ENCODE data around the gene TMEM219.

Gene TMEM219

DNA sequence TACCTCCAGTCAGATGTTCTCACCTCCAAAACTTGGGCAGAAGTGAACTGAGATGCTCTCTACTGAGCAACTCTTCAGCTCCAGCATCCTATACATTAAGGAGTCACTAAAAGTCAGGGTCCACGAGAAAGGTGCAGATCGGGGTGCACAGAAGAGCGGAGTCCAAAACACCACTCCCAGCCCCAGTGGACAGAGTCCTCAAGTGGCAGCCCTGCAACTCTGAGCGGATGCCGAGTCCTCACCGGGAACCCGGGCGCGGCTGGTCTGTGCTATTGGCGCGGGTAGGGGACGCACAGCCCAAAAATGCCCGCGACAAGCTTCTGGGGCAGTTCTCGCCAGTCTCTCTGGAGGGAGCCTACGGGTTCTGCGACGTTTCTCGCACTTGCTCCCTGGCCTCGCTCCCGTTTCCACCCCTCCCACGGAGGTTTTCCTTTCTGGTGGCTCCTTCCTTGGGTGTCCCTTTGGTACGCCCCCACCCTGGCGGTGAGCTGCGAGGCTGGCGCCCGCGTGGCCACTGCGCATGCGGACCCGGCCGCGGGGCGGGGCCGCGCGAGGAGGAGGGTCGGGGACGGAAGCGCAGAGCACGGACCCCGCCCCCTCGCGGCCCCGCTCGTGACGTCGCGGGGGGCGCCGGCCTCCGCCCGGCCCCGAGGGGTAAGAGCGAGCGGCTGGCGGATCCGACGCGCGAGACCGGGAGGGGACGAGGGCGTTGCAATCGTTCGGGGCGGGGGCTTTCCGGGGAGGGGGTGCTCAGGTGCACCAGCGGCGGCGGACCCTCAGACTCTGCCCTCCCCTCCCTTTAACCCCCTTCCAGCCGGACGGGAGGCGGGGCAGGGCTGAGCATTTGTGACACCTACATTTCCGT lies at the start of gene TMEM219:
Gene TMEM219 (plus strand): TSS at position 601 of the 865 bp plus-strand sequence. CDS start 1,065 bp downstream, outside the sequence.
- Histone ChIP-seq H3K4me3 (ENCODE audit: low read length in 2 of 2) (peak within 1 kb of the TSS; percentile 81 to 91), H3K36me3 (ENCODE audit: control insufficient read depth in 2 of 2, insufficient read depth in 2 of 2, low read length in 2 of 2) (no peaks in the 10 kb centered on the region), H3K9me3 (ENCODE audit: control insufficient read depth in 2 of 2, low read length in 2 of 2) (no peaks in the 10 kb centered on the region), H3K4me1 (ENCODE audit: control insufficient read depth, insufficient read depth, low read length) (peaks cover 16% of the 10 kb centered on the region), H3K9ac (ENCODE audit: low read length in 2 of 2) (peak within 1 kb of the TSS; percentile 84 to 93), H3K27me3 (ENCODE audit: control insufficient read depth in 1 of 2, insufficient read depth in 2 of 2, low read length in 2 of 2) (no peaks in the 10 kb centered on the region), H3K27ac (ENCODE audit: low read length) (peak within 1 kb of the TSS; percentile 88)

DNA sequence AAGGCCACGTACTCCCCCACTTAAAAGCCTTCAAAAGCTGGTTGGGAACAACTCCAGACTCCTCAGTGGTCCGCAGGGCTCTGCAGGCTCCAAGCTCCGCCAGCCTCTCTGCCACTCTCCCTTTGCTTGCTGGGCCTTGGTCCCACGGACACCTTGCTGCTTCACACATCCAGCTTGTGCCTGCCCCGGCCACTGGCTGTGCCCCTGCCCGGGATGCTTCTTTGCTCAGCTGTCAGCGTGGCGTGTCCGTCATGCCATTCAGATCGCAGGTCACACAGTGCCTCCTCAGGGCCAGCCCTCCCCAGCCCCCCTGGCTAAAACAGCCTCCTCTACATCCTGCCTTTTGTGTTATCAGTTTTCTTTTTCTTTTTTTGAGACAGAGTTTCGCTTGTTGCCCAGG lies 49.8 kb upstream of the TMEM219 start:
- H3K36me3 ChIP-seq (ENCODE audit: control insufficient read depth in 2 of 2, insufficient read depth in 2 of 2, low read length in 2 of 2): peaks cover 0 to 3% of the 10 kb centered on the region in 2 donors
- no peaks in the 10 kb centered on the region for H3K4me1 ChIP-seq (ENCODE audit: control insufficient read depth, insufficient read depth, low read length)
- H3K9ac ChIP-seq (ENCODE audit: low read length in 2 of 2): no peak overlapping the region
- H3K9me3 ChIP-seq (ENCODE audit: control insufficient read depth in 2 of 2, low read length in 2 of 2): no peaks in the 10 kb centered on the region
- no peak overlapping the region for H3K27ac ChIP-seq (ENCODE audit: low read length)
- H3K4me3 ChIP-seq (ENCODE audit: low read length in 2 of 2): no peak overlapping the region
- no peaks in the 10 kb centered on the region for H3K27me3 ChIP-seq (ENCODE audit: control insufficient read depth in 1 of 2, insufficient read depth in 2 of 2, low read length in 2 of 2)

DNA sequence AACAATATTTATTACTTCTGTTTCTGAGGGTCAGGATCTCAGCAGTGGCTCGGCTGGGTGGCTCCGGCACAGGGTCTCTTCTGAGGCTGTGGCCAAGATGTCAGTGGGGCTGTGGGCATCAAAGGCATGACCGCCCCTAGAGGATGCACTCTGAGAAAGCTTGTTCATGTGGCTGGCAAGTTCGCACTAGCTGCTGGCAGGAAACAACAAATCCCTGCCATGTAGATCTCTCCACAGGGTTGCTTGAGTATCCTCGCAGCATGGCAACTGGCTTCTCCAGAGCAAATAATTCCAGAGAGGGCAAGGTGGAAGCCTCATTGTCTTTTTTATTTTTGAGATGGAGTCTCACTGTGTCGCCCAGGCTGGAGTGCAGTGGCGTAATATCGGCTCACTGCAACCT lies 48.4 kb upstream of the TMEM219 start:
- H3K4me1 ChIP-seq (ENCODE audit: control insufficient read depth, insufficient read depth, low read length): no peaks in the 10 kb centered on the region
- no peaks in the 10 kb centered on the region for H3K9me3 ChIP-seq (ENCODE audit: control insufficient read depth in 2 of 2, low read length in 2 of 2)
- no peak overlapping the region for H3K4me3 ChIP-seq (ENCODE audit: low read length in 2 of 2)
- H3K27me3 ChIP-seq (ENCODE audit: control insufficient read depth in 1 of 2, insufficient read depth in 2 of 2, low read length in 2 of 2): no peaks in the 10 kb centered on the region
- peaks cover 0 to 3% of the 10 kb centered on the region in 2 donors for H3K36me3 ChIP-seq (ENCODE audit: control insufficient read depth in 2 of 2, insufficient read depth in 2 of 2, low read length in 2 of 2)
- H3K9ac ChIP-seq (ENCODE audit: low read length in 2 of 2): no peak overlapping the region
- H3K27ac ChIP-seq (ENCODE audit: low read length): no peak overlapping the region

- H3K4me1 ChIP-seq (ENCODE audit: control insufficient read depth, insufficient read depth, low read length): no peaks in the 10 kb centered on the region
These were observed 46.2 kb upstream of the TMEM219 start for GRCh38 chr16:29915590-29916247.

GRCh38 chr16:29916979-29917378 lies 44.9 kb upstream of the TMEM219 start:
- Histone ChIP-seq H3K9ac (ENCODE audit: low read length in 2 of 2) (no peak overlapping the region), H3K36me3 (ENCODE audit: control insufficient read depth in 2 of 2, insufficient read depth in 2 of 2, low read length in 2 of 2) (peaks cover 6 to 13% of the 10 kb centered on the region in 2 donors), H3K27me3 (ENCODE audit: control insufficient read depth in 1 of 2, insufficient read depth in 2 of 2, low read length in 2 of 2) (no peaks in the 10 kb centered on the region), H3K4me3 (ENCODE audit: low read length in 2 of 2) (no peak overlapping the region), H3K4me1 (ENCODE audit: control insufficient read depth, insufficient read depth, low read length) (no peaks in the 10 kb centered on the region), H3K27ac (ENCODE audit: low read length) (no peak overlapping the region), H3K9me3 (ENCODE audit: control insufficient read depth in 2 of 2, low read length in 2 of 2) (no peaks in the 10 kb centered on the region)

More at GRCh38 chr16:29915590-29916247, 46.2 kb upstream of the TMEM219 start:
- H3K27me3 ChIP-seq (ENCODE audit: control insufficient read depth in 1 of 2, insufficient read depth in 2 of 2, low read length in 2 of 2): no peaks in the 10 kb centered on the region
- no peak overlapping the region for H3K9ac ChIP-seq (ENCODE audit: low read length in 2 of 2)
- H3K9me3 ChIP-seq (ENCODE audit: control insufficient read depth in 2 of 2, low read length in 2 of 2): no peaks in the 10 kb centered on the region
- no peak overlapping the region for H3K4me3 ChIP-seq (ENCODE audit: low read length in 2 of 2)
- H3K27ac ChIP-seq (ENCODE audit: low read length): no peak overlapping the region
- H3K36me3 ChIP-seq (ENCODE audit: control insufficient read depth in 2 of 2, insufficient read depth in 2 of 2, low read length in 2 of 2): peaks cover 5 to 6% of the 10 kb centered on the region in 2 donors

DNA sequence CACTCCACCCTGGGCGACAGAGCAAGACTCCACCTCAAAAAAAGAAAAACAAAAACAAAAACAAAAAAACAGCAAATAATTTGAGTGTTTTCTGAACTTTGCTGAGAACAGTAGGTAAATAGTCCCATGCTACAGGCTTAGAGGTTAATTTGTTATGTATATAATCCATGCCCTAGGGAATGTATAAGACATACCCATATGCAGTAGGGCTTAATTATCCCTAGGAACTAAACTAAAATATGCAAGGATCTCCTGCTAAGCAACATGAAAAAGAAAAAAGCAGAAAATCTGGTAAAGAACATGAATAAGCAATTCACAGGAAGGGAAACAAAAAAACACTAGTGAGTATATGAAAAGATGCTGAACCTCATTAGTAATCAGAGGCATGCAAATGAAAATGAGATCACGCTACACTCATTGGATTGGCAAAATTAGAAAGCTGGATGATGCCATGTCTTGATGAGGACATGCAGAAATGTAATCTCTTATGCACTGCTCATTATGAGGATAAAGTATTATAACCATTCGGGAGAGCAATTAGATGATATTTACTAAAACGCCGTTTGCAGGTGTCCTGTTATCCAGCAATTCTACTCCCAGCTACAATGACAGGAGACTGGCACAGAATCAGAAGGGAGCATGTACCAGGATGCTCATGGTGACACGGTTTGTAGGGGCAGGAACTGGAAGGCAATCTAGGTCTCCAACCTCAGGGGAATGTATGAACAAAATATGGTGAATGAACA lies 41.4 kb upstream of the TMEM219 start:
- no peak overlapping the region for H3K27ac ChIP-seq (ENCODE audit: low read length)
- H3K27me3 ChIP-seq (ENCODE audit: control insufficient read depth in 1 of 2, insufficient read depth in 2 of 2, low read length in 2 of 2): no peaks in the 10 kb centered on the region
- H3K9ac ChIP-seq (ENCODE audit: low read length in 2 of 2): no peak overlapping the region
- H3K36me3 ChIP-seq (ENCODE audit: control insufficient read depth in 2 of 2, insufficient read depth in 2 of 2, low read length in 2 of 2): peaks cover 8 to 13% of the 10 kb centered on the region in 2 donors
- no peak overlapping the region for H3K4me3 ChIP-seq (ENCODE audit: low read length in 2 of 2)
- peaks cover 6% of the 10 kb centered on the region for H3K4me1 ChIP-seq (ENCODE audit: control insufficient read depth, insufficient read depth, low read length)
- H3K9me3 ChIP-seq (ENCODE audit: control insufficient read depth in 2 of 2, low read length in 2 of 2): no peaks in the 10 kb centered on the region

DNA sequence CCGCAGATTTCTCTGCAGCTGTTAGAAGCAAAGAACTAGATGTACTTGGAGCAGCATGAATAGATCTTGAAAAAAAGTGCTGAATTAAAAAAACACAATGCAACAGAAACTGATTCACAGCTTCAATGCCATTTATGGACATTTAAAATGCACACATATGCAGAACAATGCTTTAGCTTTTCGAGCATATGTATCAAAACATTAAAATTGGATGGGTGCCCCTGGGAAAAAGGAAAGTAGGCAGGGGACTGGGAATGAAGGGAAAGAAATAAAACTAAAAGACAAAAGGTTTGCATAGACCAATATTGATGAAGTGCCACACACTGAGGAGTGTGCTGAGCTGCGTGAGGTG lies 40.9 kb upstream of the TMEM219 start:
- Histone ChIP-seq H3K9me3 (ENCODE audit: control insufficient read depth in 2 of 2, low read length in 2 of 2) (no peaks in the 10 kb centered on the region), H3K27me3 (ENCODE audit: control insufficient read depth in 1 of 2, insufficient read depth in 2 of 2, low read length in 2 of 2) (no peaks in the 10 kb centered on the region), H3K4me3 (ENCODE audit: low read length in 2 of 2) (no peak overlapping the region), H3K9ac (ENCODE audit: low read length in 2 of 2) (no peak overlapping the region), H3K4me1 (ENCODE audit: control insufficient read depth, insufficient read depth, low read length) (peaks cover 7% of the 10 kb centered on the region), H3K27ac (ENCODE audit: low read length) (no peak overlapping the region), H3K36me3 (ENCODE audit: control insufficient read depth in 2 of 2, insufficient read depth in 2 of 2, low read length in 2 of 2) (peaks cover 8 to 13% of the 10 kb centered on the region in 2 donors)

- H3K36me3 ChIP-seq (ENCODE audit: control insufficient read depth in 2 of 2, insufficient read depth in 2 of 2, low read length in 2 of 2): peaks cover 5 to 13% of the 10 kb centered on the region in 2 donors
- no peaks in the 10 kb centered on the region for H3K9me3 ChIP-seq (ENCODE audit: control insufficient read depth in 2 of 2, low read length in 2 of 2)
- no peaks in the 10 kb centered on the region for H3K27me3 ChIP-seq (ENCODE audit: control insufficient read depth in 1 of 2, insufficient read depth in 2 of 2, low read length in 2 of 2)
- no peak overlapping the region for H3K27ac ChIP-seq (ENCODE audit: low read length)
- no peak overlapping the region for H3K9ac ChIP-seq (ENCODE audit: low read length in 2 of 2)
- no peak overlapping the region for H3K4me3 ChIP-seq (ENCODE audit: low read length in 2 of 2)
- H3K4me1 ChIP-seq (ENCODE audit: control insufficient read depth, insufficient read depth, low read length): peaks cover 17% of the 10 kb centered on the region
These were observed 39.6 kb upstream of the TMEM219 start for GRCh38 chr16:29922326-29922725.

GRCh38 chr16:29922986-29923501 lies 38.8 kb upstream of the TMEM219 start:
- Histone ChIP-seq H3K27me3 (ENCODE audit: control insufficient read depth in 1 of 2, insufficient read depth in 2 of 2, low read length in 2 of 2) (no peaks in the 10 kb centered on the region), H3K36me3 (ENCODE audit: control insufficient read depth in 2 of 2, insufficient read depth in 2 of 2, low read length in 2 of 2) (peaks cover 5 to 13% of the 10 kb centered on the region in 2 donors), H3K9ac (ENCODE audit: low read length in 2 of 2) (no peak overlapping the region), H3K9me3 (ENCODE audit: control insufficient read depth in 2 of 2, low read length in 2 of 2) (no peaks in the 10 kb centered on the region), H3K4me3 (ENCODE audit: low read length in 2 of 2) (no peak overlapping the region), H3K27ac (ENCODE audit: low read length) (no peak overlapping the region), H3K4me1 (ENCODE audit: control insufficient read depth, insufficient read depth, low read length) (peaks cover 20% of the 10 kb centered on the region)

DNA sequence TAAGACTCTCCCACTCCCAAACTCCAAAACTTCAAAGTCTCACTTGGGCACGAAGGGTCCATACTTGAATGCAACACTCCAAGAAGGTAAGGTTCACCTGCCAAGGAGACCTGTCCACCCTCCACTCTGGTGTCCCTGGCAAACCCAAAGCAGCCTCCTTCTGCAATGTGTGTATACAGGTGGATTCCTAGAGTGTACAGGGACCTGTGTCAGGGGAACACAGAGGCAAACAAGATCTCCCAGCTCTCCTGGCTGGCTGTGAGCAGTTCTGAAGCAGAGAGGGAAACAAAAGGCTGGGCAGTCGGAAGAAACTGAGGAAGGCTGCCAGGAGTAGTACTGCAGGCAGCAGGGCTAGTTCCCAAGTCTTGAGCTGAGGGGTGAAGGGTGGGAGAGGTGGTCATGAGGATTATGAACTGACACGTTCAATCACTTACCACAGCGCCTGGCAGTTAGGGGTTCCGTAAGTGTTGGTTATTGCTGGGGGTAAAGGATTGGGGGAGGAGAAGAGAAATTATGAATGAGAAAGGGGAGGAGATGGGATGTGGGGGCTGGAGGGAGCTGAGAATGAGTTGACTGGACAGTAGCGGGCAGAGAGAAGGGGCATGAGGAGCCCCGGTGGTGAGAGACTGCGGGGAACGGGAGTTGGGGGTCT lies 36.6 kb upstream of the TMEM219 start:
- Histone ChIP-seq H3K4me1 (ENCODE audit: control insufficient read depth, insufficient read depth, low read length) (peaks cover 20% of the 10 kb centered on the region), H3K9ac (ENCODE audit: low read length in 2 of 2) (peak overlapping the region; percentile 72 to 77), H3K27me3 (ENCODE audit: control insufficient read depth in 1 of 2, insufficient read depth in 2 of 2, low read length in 2 of 2) (no peaks in the 10 kb centered on the region), H3K27ac (ENCODE audit: low read length) (no peak overlapping the region), H3K36me3 (ENCODE audit: control insufficient read depth in 2 of 2, insufficient read depth in 2 of 2, low read length in 2 of 2) (peaks cover 2 to 13% of the 10 kb centered on the region in 2 donors), H3K4me3 (ENCODE audit: low read length in 2 of 2) (peak overlapping the region; percentile 74 to 93), H3K9me3 (ENCODE audit: control insufficient read depth in 2 of 2, low read length in 2 of 2) (no peaks in the 10 kb centered on the region)
